Stimulated activated CD8-positive, alpha-beta memory T cell treated with anti-CD3 and anti-CD28 coated beads, Interleukin-12 subunit alpha, Interleukin-12 subunit beta, amount 100 ng/mL, for 4 hours (primary cell): ENCODE data around the gene ALDH1B1.

ENCODE experiments used
- DNase-seq: peaks from one replicate; pipeline ENCODE4 v3.0.0-alpha.2; 2020; ENCODE audit warnings: low read depth

The ALDH1B1 gene

GRCh38 chr9:38416461-38416860, 24.0 kb downstream of the ALDH1B1 start:
- no peak for DNase-seq

- no peak for DNase-seq
Observed at GRCh38 chr9:38417003-38417945, 24.8 kb downstream of the ALDH1B1 start.

- DNase-seq = no peak
Observed at GRCh38 chr9:38418366-38418765, 25.9 kb downstream of the ALDH1B1 start.

- DNase-seq = no peak
Observed at GRCh38 chr9:38419181-38419580, 26.7 kb downstream of the ALDH1B1 start.

GRCh38 chr9:38421498-38422211, 29.2 kb downstream of the ALDH1B1 start:
- no peak for DNase-seq

- DNase-seq = no peak
Observed at GRCh38 chr9:38422555-38423260, 30.2 kb downstream of the ALDH1B1 start.

- DNase-seq = no peak
Observed at GRCh38 chr9:38423273-38423972, 30.9 kb downstream of the ALDH1B1 start.

- no peak for DNase-seq
Observed at GRCh38 chr9:38423973-38424843, 31.7 kb downstream of the ALDH1B1 start, which contains the start of gene IGFBPL1. Gene IGFBPL1 (minus strand): TSS chr9:38424454. CDS start chr9:38424424, 30 bp downstream.

GRCh38 chr9:38424918-38425317, 32.4 kb downstream of the ALDH1B1 start:
- no peak for DNase-seq

- no peak for DNase-seq
Observed at GRCh38 chr9:38428062-38428461, 35.6 kb downstream of the ALDH1B1 start.

- DNase-seq = no peak
Observed at GRCh38 chr9:38431116-38431515, 38.6 kb downstream of the ALDH1B1 start.

- no peak for DNase-seq
Observed at GRCh38 chr9:38432922-38433510, 40.5 kb downstream of the ALDH1B1 start.

GRCh38 chr9:38434365-38434764, 41.9 kb downstream of the ALDH1B1 start:
- no peak for DNase-seq

- no peak for DNase-seq
Observed at GRCh38 chr9:38434853-38435252, 42.4 kb downstream of the ALDH1B1 start.

GRCh38 chr9:38435521-38435920, 43.0 kb downstream of the ALDH1B1 start:
- no peak for DNase-seq

GRCh38 chr9:38436708-38437107, 44.2 kb downstream of the ALDH1B1 start:
- DNase-seq = no peak

- DNase-seq = no peak
Observed at GRCh38 chr9:38437193-38437823, 44.8 kb downstream of the ALDH1B1 start.

GRCh38 chr9:38439291-38439915, 46.9 kb downstream of the ALDH1B1 start:
- no peak for DNase-seq

- no peak for DNase-seq
Observed at GRCh38 chr9:38439916-38440301, 47.4 kb downstream of the ALDH1B1 start.
